Osteoblast (primary cell): Measurements from ENCODE around the gene SAP30L. TPM values are rescaled to one million over a fixed set of nuclear protein-coding genes. Genes with fewer than 3 reads are reported as not detected.

ENCODE experiments used
- DNase-seq: peaks from one replicate; pipeline ENCODE4 v3.0.0; 2011; ENCODE audit warnings: low spot score, mixed read lengths; ENCODE audit not compliant: insufficient read length; ENCODE audit errors: missing footprints
- H2AFZ ChIP-seq: 2 replicates; pipeline ENCODE4 v1.6.0; 2011; ENCODE audit warnings: mild to moderate bottlenecking, low read length
- H3K27ac ChIP-seq: 2 replicates; pipeline ENCODE4 v1.5.1; 2011; ENCODE audit warnings: mild to moderate bottlenecking, low read depth, low read length, moderate library complexity
- H3K27me3 ChIP-seq: 2 replicates; pipeline ENCODE4 v1.6.0; 2012; ENCODE audit warnings: mild to moderate bottlenecking, control low read depth, inconsistent platforms, low read length, moderate library complexity; ENCODE audit not compliant: insufficient read depth
- H3K36me3 ChIP-seq: 2 replicates; pipeline ENCODE4 v1.5.1; 2011; ENCODE audit warnings: mild to moderate bottlenecking, low read length, control low read depth, moderate library complexity; ENCODE audit not compliant: insufficient read depth
- H3K4me1 ChIP-seq: 2 replicates; pipeline ENCODE4 v1.5.1; 2011; ENCODE audit warnings: mild to moderate bottlenecking, low read length, control low read depth, moderate library complexity; ENCODE audit not compliant: insufficient read depth
- H3K4me2 ChIP-seq: 2 replicates; pipeline ENCODE4 v1.6.0; 2011; ENCODE audit warnings: mild to moderate bottlenecking, low read length; ENCODE audit not compliant: insufficient read depth
- H3K4me3 ChIP-seq: fragments of 200-600 bp; sonication (generic); 3 replicates; pipeline ENCODE4 v1.5.1; 2012; ENCODE audit warnings: mild to moderate bottlenecking, low read length, inconsistent platforms; ENCODE audit not compliant: insufficient read depth
- H3K79me2 ChIP-seq: 2 replicates; pipeline ENCODE4 v1.6.0; 2012; ENCODE audit warnings: mild to moderate bottlenecking, low read length, control low read depth, inconsistent platforms; ENCODE audit not compliant: insufficient read depth
- H3K9me3 ChIP-seq: 2 replicates; pipeline ENCODE4 v1.5.1; 2011; ENCODE audit warnings: low read depth, low read length, control low read depth
- H4K20me1 ChIP-seq: 2 replicates; pipeline ENCODE4 v1.6.0; 2012; ENCODE audit warnings: mild to moderate bottlenecking, low read length, control low read depth; ENCODE audit not compliant: insufficient read depth
- total RNA-seq: library from RNA; depleted of rRNA; stranded (reverse); fragments of >200 nt; gene quantifications from 2 replicates; pipeline ENCODE4 v1.2.3, GENCODE V29; 2012
- TF ChIP-seq, protein P1 (sequence below): IDR thresholded peaks from 2 replicates; pipeline ENCODE4 v1.5.1; 2011; ENCODE audit warnings: mild to moderate bottlenecking, low read depth, low read length, moderate library complexity; ENCODE audit errors: extremely low read depth

The SAP30L gene
- total RNA-seq, 1 donor, result 32.2 TPM

DNA sequence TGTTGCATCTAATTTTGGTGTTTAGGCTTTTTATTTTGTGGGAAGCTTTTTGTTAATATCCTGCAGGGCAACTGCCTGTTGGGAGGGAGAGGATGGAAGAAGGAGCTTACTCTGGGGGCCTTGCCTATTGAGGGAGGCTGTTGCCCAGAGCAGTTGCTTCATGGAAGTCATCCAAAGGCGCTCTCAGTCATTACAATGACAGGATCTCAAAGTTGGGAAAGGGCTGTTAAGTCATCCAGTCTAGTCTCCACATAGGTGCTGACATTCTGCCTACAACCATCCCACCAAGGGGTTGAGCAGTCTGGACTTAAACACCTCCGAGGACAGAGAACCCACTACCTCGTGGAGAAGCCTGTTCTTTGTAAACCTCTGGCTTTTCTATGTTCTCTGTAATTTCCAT, 13.2 kb downstream of the SAP30L start:
- Histone ChIP-seq H3K36me3 (peaks cover 36% of the 10 kb centered on the region), H3K4me3 (no peak overlapping the region), H3K9me3 (no peaks in the 10 kb centered on the region), H3K4me2 (no peak overlapping the region), H4K20me1 (peaks cover 5% of the 10 kb centered on the region), H3K79me2 (no peaks in the 10 kb centered on the region), H2AFZ (no peak overlapping the region), H3K27me3 (no peaks in the 10 kb centered on the region), H3K4me1 (no peaks in the 10 kb centered on the region), H3K27ac (no peak overlapping the region)
- no peak for DNase-seq
- TF ChIP-seq, protein P1, sequence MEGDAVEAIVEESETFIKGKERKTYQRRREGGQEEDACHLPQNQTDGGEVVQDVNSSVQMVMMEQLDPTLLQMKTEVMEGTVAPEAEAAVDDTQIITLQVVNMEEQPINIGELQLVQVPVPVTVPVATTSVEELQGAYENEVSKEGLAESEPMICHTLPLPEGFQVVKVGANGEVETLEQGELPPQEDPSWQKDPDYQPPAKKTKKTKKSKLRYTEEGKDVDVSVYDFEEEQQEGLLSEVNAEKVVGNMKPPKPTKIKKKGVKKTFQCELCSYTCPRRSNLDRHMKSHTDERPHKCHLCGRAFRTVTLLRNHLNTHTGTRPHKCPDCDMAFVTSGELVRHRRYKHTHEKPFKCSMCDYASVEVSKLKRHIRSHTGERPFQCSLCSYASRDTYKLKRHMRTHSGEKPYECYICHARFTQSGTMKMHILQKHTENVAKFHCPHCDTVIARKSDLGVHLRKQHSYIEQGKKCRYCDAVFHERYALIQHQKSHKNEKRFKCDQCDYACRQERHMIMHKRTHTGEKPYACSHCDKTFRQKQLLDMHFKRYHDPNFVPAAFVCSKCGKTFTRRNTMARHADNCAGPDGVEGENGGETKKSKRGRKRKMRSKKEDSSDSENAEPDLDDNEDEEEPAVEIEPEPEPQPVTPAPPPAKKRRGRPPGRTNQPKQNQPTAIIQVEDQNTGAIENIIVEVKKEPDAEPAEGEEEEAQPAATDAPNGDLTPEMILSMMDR, result no peak

DNA sequence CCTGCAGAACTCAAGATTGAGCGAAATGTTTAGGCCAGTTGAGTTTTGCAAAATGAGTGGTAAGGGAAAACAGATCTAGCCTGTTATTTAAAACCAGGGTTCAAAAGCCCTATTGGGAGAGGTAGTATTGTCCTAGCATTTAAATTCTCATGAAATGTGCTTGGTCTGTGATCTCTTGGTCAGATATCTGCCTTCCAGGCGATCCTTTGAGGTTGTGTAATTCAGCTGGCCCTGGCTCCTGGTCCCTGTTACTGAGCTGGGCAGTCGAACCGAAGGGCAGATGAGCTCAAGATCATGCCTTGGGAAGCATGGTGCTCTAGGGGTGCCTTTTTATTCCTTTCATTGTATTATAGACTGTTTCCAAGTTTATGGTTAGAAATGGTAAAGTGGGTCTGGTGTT, 14.4 kb downstream of the SAP30L start:
- Histone ChIP-seq H3K4me2 (no peak overlapping the region), H4K20me1 (peaks cover 5% of the 10 kb centered on the region), H3K27ac (no peak overlapping the region), H3K9me3 (no peaks in the 10 kb centered on the region), H2AFZ (no peak overlapping the region), H3K36me3 (peaks cover 24% of the 10 kb centered on the region), H3K4me1 (no peaks in the 10 kb centered on the region), H3K27me3 (no peaks in the 10 kb centered on the region), H3K4me3 (no peak overlapping the region), H3K79me2 (no peaks in the 10 kb centered on the region)
- TF ChIP-seq, protein P1, result no peak
- no peak for DNase-seq

DNA sequence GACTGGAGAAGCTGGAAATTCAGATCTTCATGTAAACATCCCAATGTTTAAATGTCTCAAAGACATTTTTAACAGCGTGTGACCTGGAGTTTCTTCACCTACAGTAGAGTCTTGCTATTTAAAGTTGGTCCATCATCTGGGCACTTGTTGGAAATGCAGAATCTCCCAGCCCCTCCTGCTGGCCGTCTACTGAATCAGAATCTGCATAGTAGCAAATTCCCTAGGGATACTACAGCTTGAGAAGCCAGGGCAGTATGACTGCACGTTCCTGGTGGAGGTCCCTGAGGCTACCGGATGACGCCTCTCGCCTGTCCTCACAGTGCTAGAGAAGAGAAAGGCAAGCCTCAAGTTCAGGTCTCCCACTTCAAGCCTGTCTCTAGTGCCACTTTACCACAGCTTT, 15.7 kb downstream of the SAP30L start:
- H3K9me3 ChIP-seq, result no peaks in the 10 kb centered on the region
- H3K4me2 ChIP-seq, result no peak overlapping the region
- TF ChIP-seq, protein P1, result peak; percentile 44
- DNase-seq, result no peak
- H3K36me3 ChIP-seq, result peaks cover 11% of the 10 kb centered on the region
- H3K4me3 ChIP-seq, result no peak overlapping the region
- H2AFZ ChIP-seq, result no peak overlapping the region
- H4K20me1 ChIP-seq, result peaks cover 5% of the 10 kb centered on the region
- no peak overlapping the region for H3K27ac ChIP-seq
- H3K4me1 ChIP-seq, result no peaks in the 10 kb centered on the region
- no peaks in the 10 kb centered on the region for H3K27me3 ChIP-seq
- no peaks in the 10 kb centered on the region for H3K79me2 ChIP-seq

DNA sequence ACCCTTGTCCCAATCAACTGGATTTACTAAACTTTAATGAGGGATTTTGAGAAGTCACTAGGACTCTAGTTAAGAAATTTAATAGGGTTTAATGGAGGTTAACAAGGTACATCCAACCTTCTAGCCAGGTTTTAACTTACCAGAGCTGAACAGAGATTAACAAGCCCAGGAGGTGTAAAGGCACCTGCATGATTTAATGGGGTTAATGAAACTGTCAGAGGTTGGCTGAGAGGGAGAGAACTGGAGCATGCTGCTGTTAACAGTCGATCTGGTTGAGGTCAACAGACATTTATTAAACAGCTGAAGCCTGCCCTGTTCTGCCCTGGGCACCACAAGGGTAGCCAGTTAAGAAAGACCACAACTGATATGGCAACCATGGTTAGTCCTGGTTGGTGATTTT, 18.6 kb downstream of the SAP30L start:
- no peak overlapping the region for H2AFZ ChIP-seq
- no peaks in the 10 kb centered on the region for H3K9me3 ChIP-seq
- H3K4me3 ChIP-seq, result no peak overlapping the region
- no peaks in the 10 kb centered on the region for H3K4me1 ChIP-seq
- no peak overlapping the region for H3K4me2 ChIP-seq
- no peaks in the 10 kb centered on the region for H3K36me3 ChIP-seq
- peaks cover 5% of the 10 kb centered on the region for H4K20me1 ChIP-seq
- no peaks in the 10 kb centered on the region for H3K79me2 ChIP-seq
- peaks cover 5% of the 10 kb centered on the region for H3K27me3 ChIP-seq
- no peak overlapping the region for H3K27ac ChIP-seq
- TF ChIP-seq, protein P1, result no peak
- no peak for DNase-seq
